ENCODE data around the gene RNU6-9.

GRCh38 chr19:875265-875879 lies 17.9 kb upstream of the RNU6-9 start:
- no peak for TF ChIP-seq CTCF (IDR thresholded peaks at IDR 0.05)
- TF ChIP-seq POLR2A (IDR thresholded peaks at IDR 0.05), result no peak
